ENCODE results near the gene TTC7B.

GRCh38 chr14:90733139-90733808 is 83.0 kb downstream of the TTC7B start:
- TF ChIP-seq CTCF (conservative IDR thresholded peaks at IDR 0.05; ENCODE audit: low read depth in 2 of 2) (no peak), POLR2AphosphoS5 (IDR thresholded peaks at IDR 0.05; ENCODE audit: low read depth) (no peak), EZH2phosphoT487 (IDR thresholded peaks at IDR 0.05; ENCODE audit: unreplicated experiment) (no peak), EZH2 (IDR thresholded peaks at IDR 0.05; ENCODE audit: low read depth, unreplicated experiment) (no peak), STAT1 (IDR thresholded peaks at IDR 0.05; ENCODE audit: unreplicated experiment) (no peak), REST (IDR thresholded peaks at IDR 0.05; ENCODE audit: unreplicated experiment) (no peak), NANOG (IDR thresholded peaks at IDR 0.05; ENCODE audit: borderline replicate concordance) (no peak), ZNF331 (CRISPR knock-in tag; IDR thresholded peaks at IDR 0.05; ENCODE audit: low read depth) (no peak)

Measured in GM23338 (cell line).